Right lobe of liver (tissue), 6 donors: Measurements from ENCODE around the gene AOC2. TPM values are rescaled to one million over a fixed set of nuclear protein-coding genes. Genes with fewer than 3 reads are reported as not detected.

ENCODE experiments used
- ATAC-seq, 4 donors: fragments of 200-7000 bp; cut with Tn5 transposase; one replicate each; pipeline ENCODE4 v1.9.1; 2020; ENCODE audit warnings: mild to moderate bottlenecking in 4 of 4, moderate library complexity in 4 of 4
- DNase-seq, 3 donors: peaks; one replicate each; pipeline ENCODE4 v3.0.0-alpha.2; 2020
- H3K27ac ChIP-seq, 3 donors: fragments of 200-600 bp; one replicate each; pipeline ENCODE4 v1.8.0; 2022
- H3K27me3 ChIP-seq, 2 donors: fragments of 200-600 bp; one replicate each; pipeline ENCODE4 v1.8.0; 2022
- H3K36me3 ChIP-seq, 4 donors: fragments of 200-600 bp; sonication (generic) in 1 of 4; one replicate each; pipeline versions ENCODE4 v1.5.1 to v1.8.0; 2017 to 2022; ENCODE audit warnings: control low read depth in 1 of 4
- H3K4me1 ChIP-seq, 4 donors: fragments of 200-600 bp; sonication (generic) in 1 of 4; one replicate each; pipeline versions ENCODE4 v1.5.1 to v1.8.0; 2017 to 2022; ENCODE audit warnings: control low read depth in 1 of 4
- H3K4me3 ChIP-seq, 3 donors: fragments of 200-600 bp; one replicate each; pipeline ENCODE4 v1.8.0; 2022
- H3K9me3 ChIP-seq, 4 donors: fragments of 200-600 bp; sonication (generic) in 1 of 4; one replicate each; pipeline versions ENCODE4 v1.5.1 to v1.8.0; 2017 to 2022; ENCODE audit warnings: control low read depth in 1 of 4
- CTCF ChIP-seq, 4 donors: fragments of 200-600 bp in 3 of 4; fragments of 450-650 bp in 1 of 4; IDR thresholded peaks; one replicate each; pipeline versions ENCODE4 v1.5.1 to v1.8.0; 2016 to 2022; ENCODE audit warnings: antibody characterized with exemption in 4 of 4, mild to moderate bottlenecking in 2 of 4
- POLR2A ChIP-seq: fragments of 450-650 bp; IDR thresholded peaks from one replicate; pipeline ENCODE4 v1.6.1; 2017; ENCODE audit warnings: antibody characterized with exemption, mild to moderate bottlenecking
- WGBS: methylation state at CpG from one replicate; pipeline ENCODE4 v1.1.6; 2018; ENCODE audit warnings: low coverage, low lambda C conversion rate; ENCODE audit not compliant: insufficient coverage; ENCODE audit errors: missing lambda C conversion rate; 5-methylcytosine and 5-hydroxymethylcytosine counted together
- intact Hi-C, 2 donors: fragments of 100-400 bp; cut with DNase I; formaldehyde crosslinking; loops; one replicate each; pipeline versions ENCODE4 v1.11.2 to v1.14.1; 2022
- total RNA-seq, 6 experiments: library from RNA; depleted of rRNA in 2 of 6; stranded (reverse); fragments of >200 nt in 2 of 6; fragmentation: NEBNext Ultra II Directional in 3 of 6; extraction: Animal tissue kit (Norgen Biotek cat#: 25700) in 3 of 6; gene quantifications; one replicate each; pipeline versions ENCODE4 v1.1.0 to v1.2.4, GENCODE V29; 2016 to 2023
- donor health status: DM: no; HTN: yes; CAD: no.
- donor health status: DM: no; HTN: no; CAD: no.
- donor health status: DM: no; HTN: no; CAD: no.
- donor health status: DM: no; HTN: yes; CAD: no.
- donor health status: DM: no; HTN: yes; CAD: no.

AOC2 gene
- total RNA-seq, 6 experiments from 2014 or later, result 0.62 to 2.0 (median 1.4) TPM

GRCh38 chr17:42803074-42803883 lies 41.1 kb upstream of the AOC2 start:
- no peak for TF ChIP-seq POLR2A
- TF ChIP-seq CTCF (IDR thresholded peaks at IDR 0.05), result no peak
- Histone ChIP-seq H3K4me1 (peaks cover 0 to 10% (median 0%) of the 10 kb centered on the region in 4 donors), H3K27ac (no peak overlapping the region), H3K4me3 (no peak overlapping the region), H3K9me3 (no peaks in the 10 kb centered on the region), H3K36me3 (no peaks in the 10 kb centered on the region), H3K27me3 (no peaks in the 10 kb centered on the region)
- DNase-seq (no peak), ATAC-seq (no peak)
- WGBS, result 33% methylated on average over 2 of the region's 2 CpGs
- intact Hi-C loops, result no loop called here

- TF ChIP-seq CTCF (IDR thresholded peaks at IDR 0.05) (no peak), POLR2A (no peak)
- intact Hi-C loops, result no loop called here
- no peak overlapping the region for H3K27ac ChIP-seq
- 50% methylated on average over 1 of the region's 1 CpG for WGBS
- ATAC-seq (peak; percentile 32 to 59 (median 45)), DNase-seq (no peak)
- no peaks in the 10 kb centered on the region for H3K9me3 ChIP-seq
- H3K4me3 ChIP-seq, result no peak overlapping the region
- H3K4me1 ChIP-seq, result peaks cover 0 to 10% (median 0%) of the 10 kb centered on the region in 4 donors
- H3K27me3 ChIP-seq, result no peaks in the 10 kb centered on the region
- peaks cover 0 to 1% (median 0%) of the 10 kb centered on the region in 4 donors for H3K36me3 ChIP-seq
Measured at GRCh38 chr17:42804918-42805367, 39.4 kb upstream of the AOC2 start.

- TF ChIP-seq CTCF (IDR thresholded peaks at IDR 0.05) (no peak), POLR2A (no peak)
- H3K9me3 ChIP-seq, result no peaks in the 10 kb centered on the region
- intact Hi-C loops, result no loop called here
- no peak for DNase-seq
- WGBS, result 90% methylated on average over 1 of the region's 1 CpG
- H3K4me1 ChIP-seq, result peaks cover 0 to 10% (median 0%) of the 10 kb centered on the region in 4 donors
- H3K27me3 ChIP-seq, result no peaks in the 10 kb centered on the region
- H3K27ac ChIP-seq, result no peak overlapping the region
- H3K4me3 ChIP-seq, result no peak overlapping the region
- ATAC-seq, result no peak
- peaks cover 0 to 14% (median 6%) of the 10 kb centered on the region in 4 donors for H3K36me3 ChIP-seq
Measured at GRCh38 chr17:42806249-42806648, 38.1 kb upstream of the AOC2 start.

- intact Hi-C loops, result no loop called here
- DNase-seq, result peak in 2 of 3 donors; percentile 55 to 65
- ATAC-seq, result peak; percentile 81 to 94 (median 90)
- no peaks in the 10 kb centered on the region for H3K27me3 ChIP-seq
- WGBS, result 33% methylated on average over 2 of the region's 3 CpGs
- TF ChIP-seq CTCF (IDR thresholded peaks at IDR 0.05) (no peak), POLR2A (no peak)
- H3K36me3 ChIP-seq, result peaks cover 0 to 37% (median 22%) of the 10 kb centered on the region in 4 donors
- no peak overlapping the region for H3K4me3 ChIP-seq
- no peaks in the 10 kb centered on the region for H3K9me3 ChIP-seq
- H3K27ac ChIP-seq, result no peak overlapping the region
- H3K4me1 ChIP-seq, result peaks cover 0 to 10% (median 0%) of the 10 kb centered on the region in 4 donors
Measured at GRCh38 chr17:42809250-42809649, 35.1 kb upstream of the AOC2 start.
